BLaER1 (cell line): ENCODE data around the gene TPO.

Experiments used
- H3K27ac ChIP-seq: shearing (Covaris generic); formaldehyde crosslinking; 2 replicates; pipeline ENCODE4 v1.8.1; 2022
- H3K27me3 ChIP-seq: shearing (Covaris generic); formaldehyde crosslinking; 2 replicates; pipeline ENCODE4 v1.8.1; 2022
- H3K36me3 ChIP-seq: shearing (Covaris generic); formaldehyde crosslinking; 2 replicates; pipeline ENCODE4 v1.8.1; 2022
- H3K4me1 ChIP-seq: shearing (Covaris generic); formaldehyde crosslinking; 2 replicates; pipeline ENCODE4 v1.8.1; 2022
- H3K4me2 ChIP-seq: shearing (Covaris generic); formaldehyde crosslinking; 2 replicates; pipeline ENCODE4 v1.8.1; 2022
- H3K4me3 ChIP-seq: shearing (Covaris generic); formaldehyde crosslinking; 2 replicates; pipeline ENCODE4 v1.8.1; 2022
- H3K9ac ChIP-seq: shearing (Covaris generic); formaldehyde crosslinking; 2 replicates; pipeline ENCODE4 v1.8.1; 2022
- H3K9me3 ChIP-seq: shearing (Covaris generic); formaldehyde crosslinking; 2 replicates; pipeline ENCODE4 v1.8.1; 2022
- H4K20me1 ChIP-seq: shearing (Covaris generic); formaldehyde crosslinking; 2 replicates; pipeline ENCODE4 v1.8.1; 2022
- Cebpa-rat ChIP-seq: shearing (Covaris generic); IDR thresholded peaks from 2 replicates; pipeline ENCODE4 v1.8.1; 2022

The TPO gene

GRCh38 chr2:1458432-1458831, 45.2 kb downstream of the TPO start:
- Histone ChIP-seq H3K27me3 (no peaks in the 10 kb centered on the region), H3K4me3 (no peak overlapping the region), H3K9me3 (no peaks in the 10 kb centered on the region), H3K4me1 (peaks cover 17% of the 10 kb centered on the region), H4K20me1 (no peaks in the 10 kb centered on the region), H3K4me2 (no peak overlapping the region), H3K9ac (no peak overlapping the region), H3K27ac (no peak overlapping the region), H3K36me3 (no peaks in the 10 kb centered on the region)
- TF ChIP-seq Cebpa-rat = no peak

- Histone ChIP-seq H3K4me2 (no peak overlapping the region), H3K9ac (no peak overlapping the region), H3K36me3 (no peaks in the 10 kb centered on the region), H4K20me1 (no peaks in the 10 kb centered on the region), H3K4me3 (no peak overlapping the region), H3K9me3 (no peaks in the 10 kb centered on the region), H3K27me3 (no peaks in the 10 kb centered on the region), H3K27ac (no peak overlapping the region), H3K4me1 (peaks cover 15% of the 10 kb centered on the region)
- no peak for TF ChIP-seq Cebpa-rat
Observed at GRCh38 chr2:1459727-1460126, 46.5 kb downstream of the TPO start.

GRCh38 chr2:1460851-1461418, 47.7 kb downstream of the TPO start:
- Histone ChIP-seq H3K4me2 (no peak overlapping the region), H3K4me3 (no peak overlapping the region), H3K36me3 (no peaks in the 10 kb centered on the region), H3K27me3 (no peaks in the 10 kb centered on the region), H3K9ac (no peak overlapping the region), H3K4me1 (peaks cover 10% of the 10 kb centered on the region), H3K27ac (no peak overlapping the region), H3K9me3 (no peaks in the 10 kb centered on the region), H4K20me1 (no peaks in the 10 kb centered on the region)
- no peak for TF ChIP-seq Cebpa-rat

GRCh38 chr2:1461507-1462390, 48.5 kb downstream of the TPO start:
- Histone ChIP-seq H3K9me3 (no peaks in the 10 kb centered on the region), H3K36me3 (no peaks in the 10 kb centered on the region), H3K27me3 (no peaks in the 10 kb centered on the region), H3K4me1 (0 out of 2 replicates have a peak, but pooled peaks cover 6% of the 10 kb centered on the region), H3K27ac (no peak overlapping the region), H4K20me1 (no peaks in the 10 kb centered on the region), H3K9ac (no peak overlapping the region), H3K4me3 (no peak overlapping the region), H3K4me2 (no peak overlapping the region)
- no peak for TF ChIP-seq Cebpa-rat

GRCh38 chr2:1462994-1463393, 49.7 kb downstream of the TPO start:
- no peaks in the 10 kb centered on the region for H3K27me3 ChIP-seq
- H3K4me2 ChIP-seq = no peak overlapping the region
- H4K20me1 ChIP-seq = no peaks in the 10 kb centered on the region
- no peak overlapping the region for H3K27ac ChIP-seq
- no peak overlapping the region for H3K9ac ChIP-seq
- no peak for TF ChIP-seq Cebpa-rat
- no peaks in the 10 kb centered on the region for H3K9me3 ChIP-seq
- no peaks in the 10 kb centered on the region for H3K36me3 ChIP-seq
- 0 out of 2 replicates have a peak, but pooled peaks cover 6% of the 10 kb centered on the region for H3K4me1 ChIP-seq
- no peak overlapping the region for H3K4me3 ChIP-seq

GRCh38 chr2:1472350-1472749, 59.1 kb downstream of the TPO start:
- no peak overlapping the region for H3K9ac ChIP-seq
- peaks cover 23% of the 10 kb centered on the region for H3K9me3 ChIP-seq
- H3K4me3 ChIP-seq = no peak overlapping the region
- H3K27me3 ChIP-seq = no peaks in the 10 kb centered on the region
- H3K36me3 ChIP-seq = no peaks in the 10 kb centered on the region
- H3K4me2 ChIP-seq = no peak overlapping the region
- no peak for TF ChIP-seq Cebpa-rat
- H3K4me1 ChIP-seq = no peaks in the 10 kb centered on the region
- H4K20me1 ChIP-seq = no peaks in the 10 kb centered on the region
- no peak overlapping the region for H3K27ac ChIP-seq

GRCh38 chr2:1476617-1477195, 63.4 kb downstream of the TPO start:
- Histone ChIP-seq H3K36me3 (no peaks in the 10 kb centered on the region), H3K27me3 (no peaks in the 10 kb centered on the region), H3K27ac (no peak overlapping the region), H3K4me3 (no peak overlapping the region), H3K4me2 (no peak overlapping the region), H4K20me1 (no peaks in the 10 kb centered on the region), H3K4me1 (no peaks in the 10 kb centered on the region), H3K9me3 (peaks cover 9% of the 10 kb centered on the region), H3K9ac (no peak overlapping the region)
- no peak for TF ChIP-seq Cebpa-rat

GRCh38 chr2:1477196-1478040, 64.2 kb downstream of the TPO start:
- Histone ChIP-seq H3K4me1 (no peaks in the 10 kb centered on the region; the same call in 1 of the 2 replicates), H3K27ac (no peak overlapping the region), H3K4me3 (no peak overlapping the region), H3K36me3 (no peaks in the 10 kb centered on the region), H3K27me3 (no peaks in the 10 kb centered on the region), H4K20me1 (no peaks in the 10 kb centered on the region), H3K9ac (no peak overlapping the region), H3K9me3 (peaks cover 9% of the 10 kb centered on the region), H3K4me2 (no peak overlapping the region)
- TF ChIP-seq Cebpa-rat = no peak
